ENCODE data around the gene ZNF609.

ZNF609 gene

GRCh38 chr15:64716452-64716851 lies 256.1 kb downstream of the ZNF609 start:
- TF ChIP-seq GLIS3 (CRISPR knock-in tag; IDR thresholded peaks at IDR 0.05) (no peak), ZC3H10 (CRISPR knock-in tag; IDR thresholded peaks at IDR 0.05) (no peak), SNAI2 (CRISPR knock-in tag; IDR thresholded peaks at IDR 0.05) (no peak)
- ATAC-seq, result no peak

- no peak for ATAC-seq
Measured at GRCh38 chr15:64717130-64717529, 256.8 kb downstream of the ZNF609 start.

GRCh38 chr15:64717735-64718495 lies 257.5 kb downstream of the ZNF609 start:
- no peak for ATAC-seq
- no peak for TF ChIP-seq ZC3H10 (CRISPR knock-in tag; IDR thresholded peaks at IDR 0.05)
- TF ChIP-seq ZNF565 (CRISPR knock-in tag; conservative IDR thresholded peaks at IDR 0.05; ENCODE audit: low read depth), result no peak
- TF ChIP-seq CSDC2 (CRISPR knock-in tag; IDR thresholded peaks at IDR 0.05), result no peak
- no peak for TF ChIP-seq ZFP30 (CRISPR knock-in tag; IDR thresholded peaks at IDR 0.05)

More at GRCh38 chr15:64717130-64717529, 256.8 kb downstream of the ZNF609 start:
- TF ChIP-seq ESRRG (CRISPR knock-in tag; IDR thresholded peaks at IDR 0.05) (no peak), ARNTL (CRISPR knock-in tag; IDR thresholded peaks at IDR 0.05; ENCODE audit: borderline replicate concordance, low read depth) (no peak), ZFP3 (CRISPR knock-in tag; IDR thresholded peaks at IDR 0.05) (no peak), PATZ1 (CRISPR knock-in tag; IDR thresholded peaks at IDR 0.05; ENCODE audit: borderline replicate concordance) (no peak), OSR1 (CRISPR knock-in tag; IDR thresholded peaks at IDR 0.05) (no peak), TCF4 (CRISPR knock-in tag; IDR thresholded peaks at IDR 0.05; ENCODE audit: borderline replicate concordance) (no peak), POU6F1 (CRISPR knock-in tag; IDR thresholded peaks at IDR 0.05; ENCODE audit: borderline replicate concordance, low read depth) (no peak), BACH2 (CRISPR knock-in tag; IDR thresholded peaks at IDR 0.05; ENCODE audit: borderline replicate concordance) (no peak)

- no peak for TF ChIP-seq BACH2 (CRISPR knock-in tag; IDR thresholded peaks at IDR 0.05; ENCODE audit: borderline replicate concordance)
- TF ChIP-seq ZNF565 (CRISPR knock-in tag; conservative IDR thresholded peaks at IDR 0.05; ENCODE audit: low read depth), result no peak
- TF ChIP-seq ZNF8 (CRISPR knock-in tag; IDR thresholded peaks at IDR 0.05), result no peak
- no peak for TF ChIP-seq ARNTL (CRISPR knock-in tag; IDR thresholded peaks at IDR 0.05; ENCODE audit: borderline replicate concordance, low read depth)
- no peak for TF ChIP-seq POU6F1 (CRISPR knock-in tag; IDR thresholded peaks at IDR 0.05; ENCODE audit: borderline replicate concordance, low read depth)
- no peak for TF ChIP-seq PPARA (CRISPR knock-in tag; IDR thresholded peaks at IDR 0.05; ENCODE audit: borderline replicate concordance)
- TF ChIP-seq GLIS3 (CRISPR knock-in tag; IDR thresholded peaks at IDR 0.05), result no peak
- ATAC-seq, result no peak
Measured at GRCh38 chr15:64720188-64720587, 259.8 kb downstream of the ZNF609 start.

- ATAC-seq, result no peak
- no peak for TF ChIP-seq CREB5 (CRISPR knock-in tag; IDR thresholded peaks at IDR 0.05; ENCODE audit: low read depth)
- no peak for TF ChIP-seq ZFP3 (CRISPR knock-in tag; IDR thresholded peaks at IDR 0.05)
- no peak for TF ChIP-seq GLIS3 (CRISPR knock-in tag; IDR thresholded peaks at IDR 0.05)
- no peak for TF ChIP-seq CSDC2 (CRISPR knock-in tag; IDR thresholded peaks at IDR 0.05)
- no peak for TF ChIP-seq SNAI2 (CRISPR knock-in tag; IDR thresholded peaks at IDR 0.05)
Measured at GRCh38 chr15:64730151-64730550, 269.8 kb downstream of the ZNF609 start.

Measured in SK-N-SH treated with all-trans-retinoic acid at 6 μM for 48 hours (cell line).